Testis (tissue), 3 donors: ENCODE data around the gene EFCAB12. TPM values are rescaled to one million over a fixed set of nuclear protein-coding genes. Genes with fewer than 3 reads are reported as not detected.

Source experiments
- DNase-seq: peaks from one replicate; pipeline ENCODE4 v3.0.0-alpha.2; 2019
- H3K27ac ChIP-seq, 2 donors: fragments of 200-600 bp; sonication (generic); one replicate each; pipeline ENCODE4 v1.5.1; 2019
- H3K27me3 ChIP-seq: fragments of 200-600 bp; sonication (generic); one replicate; pipeline ENCODE4 v1.5.1; 2019
- H3K36me3 ChIP-seq: fragments of 200-600 bp; sonication (generic); one replicate; pipeline ENCODE4 v1.5.1; 2017; ENCODE audit warnings: low read depth; ENCODE audit errors: missing control alignments
- H3K4me1 ChIP-seq: fragments of 200-600 bp; sonication (generic); one replicate; pipeline ENCODE4 v1.5.1; 2019
- H3K4me3 ChIP-seq, 2 donors: fragments of 200-600 bp; sonication (generic); one replicate each; pipeline ENCODE4 v1.5.1; 2017 to 2019
- H3K9me3 ChIP-seq: fragments of 200-600 bp; sonication (generic); one replicate; pipeline ENCODE4 v1.5.1; 2017
- POLR2A ChIP-seq: fragments of 450-650 bp; IDR thresholded peaks from one replicate; pipeline ENCODE4 v1.6.1; 2017; ENCODE audit warnings: antibody characterized with exemption, mild to moderate bottlenecking, moderate library complexity
- WGBS, 2 donors: methylation state at CpG; one replicate each; pipeline ENCODE4 v1.1.5; 2018; 5-methylcytosine and 5-hydroxymethylcytosine counted together
- intact Hi-C: fragments of 100-400 bp; cut with DNase I; formaldehyde crosslinking; loops from one replicate; pipeline ENCODE4 v1.15.1; 2023; ENCODE audit warnings: low total_unique reads
- polyA plus RNA-seq: library from polyadenylated mRNA; stranded (reverse); fragments of 350-450 nt; fragmentation: Illumina TruSeq; extraction: RNeasy Lipid Tissue Mini Kit (QIAGEN cat#74804); gene quantifications from one replicate; pipeline ENCODE4 v1.2.3, GENCODE V29; 2014; ENCODE audit warnings: low read depth, low replicate concordance; ENCODE audit not compliant: insufficient read depth
- small RNA-seq, 2 donors: library from RNA; depleted of rRNA; stranded (forward); fragments of <200 nt; gene quantifications; one replicate each; pipeline ENCODE3, GENCODE V24; 2016
- total RNA-seq, 2 donors: library from RNA; depleted of rRNA; stranded (reverse); fragments of >200 nt; gene quantifications; one replicate each; pipeline ENCODE4 v1.2.3, GENCODE V29; 2016
- TF ChIP-seq, protein P1 (sequence below), 3 experiments: fragments of 450-650 bp in 2 of 3; fragments of 200-600 bp in 1 of 3; sonication (generic) in 1 of 3; IDR thresholded peaks; one replicate each; pipeline ENCODE4 v1.5.1; 2016 to 2019; ENCODE audit warnings: antibody characterized with exemption in 3 of 3, mild to moderate bottlenecking in 2 of 3, moderate library complexity in 1 of 3

The EFCAB12 gene
- total and polyA plus RNA-seq, 3 donors from 2014 or later = 7.3 to 16.0 (median 13.7) TPM

DNA sequence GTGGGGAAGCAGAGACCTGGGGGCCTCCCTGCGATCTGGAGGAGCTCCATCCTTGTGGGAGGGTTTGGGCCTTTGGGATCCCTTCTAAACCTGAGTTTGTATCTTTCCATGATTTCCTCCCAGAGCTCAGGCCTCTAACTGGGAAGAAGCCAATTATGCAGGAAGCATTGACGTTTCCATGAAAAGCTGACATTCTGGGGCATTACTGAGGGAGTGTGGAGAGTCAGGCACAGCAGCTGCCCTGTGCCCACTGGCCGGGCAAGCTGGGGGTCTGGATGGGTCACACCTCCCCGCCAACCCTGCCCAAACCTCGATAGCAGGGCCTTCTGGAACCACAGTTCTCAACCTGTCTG is 74.9 kb downstream of the EFCAB12 start:
- Histone ChIP-seq H3K4me1 (peaks cover 16% of the 10 kb centered on the region), H3K9me3 (no peaks in the 10 kb centered on the region), H3K27me3 (no peaks in the 10 kb centered on the region), H3K4me3 (no peak overlapping the region), H3K36me3 (no peaks in the 10 kb centered on the region), H3K27ac (peak overlapping the region in 1 of 2 donors; percentile 1)
- 68 to 91% methylated on average over 4 to 5 of the region's 5 CpGs for WGBS, 2 donors
- intact Hi-C loops = no loop called here
- TF ChIP-seq, protein P1, sequence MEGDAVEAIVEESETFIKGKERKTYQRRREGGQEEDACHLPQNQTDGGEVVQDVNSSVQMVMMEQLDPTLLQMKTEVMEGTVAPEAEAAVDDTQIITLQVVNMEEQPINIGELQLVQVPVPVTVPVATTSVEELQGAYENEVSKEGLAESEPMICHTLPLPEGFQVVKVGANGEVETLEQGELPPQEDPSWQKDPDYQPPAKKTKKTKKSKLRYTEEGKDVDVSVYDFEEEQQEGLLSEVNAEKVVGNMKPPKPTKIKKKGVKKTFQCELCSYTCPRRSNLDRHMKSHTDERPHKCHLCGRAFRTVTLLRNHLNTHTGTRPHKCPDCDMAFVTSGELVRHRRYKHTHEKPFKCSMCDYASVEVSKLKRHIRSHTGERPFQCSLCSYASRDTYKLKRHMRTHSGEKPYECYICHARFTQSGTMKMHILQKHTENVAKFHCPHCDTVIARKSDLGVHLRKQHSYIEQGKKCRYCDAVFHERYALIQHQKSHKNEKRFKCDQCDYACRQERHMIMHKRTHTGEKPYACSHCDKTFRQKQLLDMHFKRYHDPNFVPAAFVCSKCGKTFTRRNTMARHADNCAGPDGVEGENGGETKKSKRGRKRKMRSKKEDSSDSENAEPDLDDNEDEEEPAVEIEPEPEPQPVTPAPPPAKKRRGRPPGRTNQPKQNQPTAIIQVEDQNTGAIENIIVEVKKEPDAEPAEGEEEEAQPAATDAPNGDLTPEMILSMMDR (IDR thresholded peaks at IDR 0.05) = no peak
- no peak for TF ChIP-seq POLR2A
- DNase-seq = no peak

GRCh38 chr3:129352650-129353588 is 75.5 kb downstream of the EFCAB12 start:
- peak; percentile 49 for DNase-seq
- WGBS, 2 donors = 54 to 59% methylated on average over 9 to 14 of the region's 14 CpGs

GRCh38 chr3:129352045-129352444 is 76.4 kb downstream of the EFCAB12 start:
- no peaks in the 10 kb centered on the region for H3K36me3 ChIP-seq
- DNase-seq = no peak
- intact Hi-C loops = no loop called here
- H3K27ac ChIP-seq = no peak overlapping the region
- WGBS, 2 donors = 92 to 94% methylated on average over 5 to 8 of the region's 8 CpGs
- H3K9me3 ChIP-seq = no peaks in the 10 kb centered on the region
- no peak overlapping the region for H3K4me3 ChIP-seq
- TF ChIP-seq, protein P1 (IDR thresholded peaks at IDR 0.05) = peak in 1 of 3 experiments; percentile 24
- no peak for TF ChIP-seq POLR2A
- H3K27me3 ChIP-seq = no peaks in the 10 kb centered on the region
- H3K4me1 ChIP-seq = peaks cover 19% of the 10 kb centered on the region

More at GRCh38 chr3:129352650-129353588, 75.5 kb downstream of the EFCAB12 start:
- Histone ChIP-seq H3K4me3 (no peak overlapping the region), H3K36me3 (no peaks in the 10 kb centered on the region), H3K27me3 (no peaks in the 10 kb centered on the region), H3K27ac (peak overlapping the region in 1 of 2 donors; percentile 1), H3K9me3 (no peaks in the 10 kb centered on the region), H3K4me1 (peaks cover 16% of the 10 kb centered on the region)
- no peak for TF ChIP-seq POLR2A
- TF ChIP-seq, protein P1 (IDR thresholded peaks at IDR 0.05) = peak in 1 of 3 experiments; percentile 4
- intact Hi-C loops = no loop called here

Small RNA genes lying within 50 kb of the gene (small RNA-seq; reads per million reads assigned to genes)
- 193 to 206 reads per million in 2 donors for gene SNORA7B

Other genes starting within 250 kb of the EFCAB12 start
- 100 to 1,000 TPM; 248 to 291 TPM for gene CNBP, start 244.7 kb downstream of the EFCAB12 start, total RNA-seq
- gene CNBP, start 244.7 kb downstream of the EFCAB12 start, polyA plus RNA-seq = 295 TPM
- 10 to 100 TPM; 94.5 to 98.2 TPM for gene COPG1, start 179.0 kb downstream of the EFCAB12 start, total RNA-seq
- gene COPG1, start 179.0 kb downstream of the EFCAB12 start, polyA plus RNA-seq = 113 TPM
- 10 to 100 TPM; 37.8 to 41.6 TPM for gene HMCES, start 149.8 kb downstream of the EFCAB12 start, total RNA-seq
- gene HMCES, start 149.8 kb downstream of the EFCAB12 start, polyA plus RNA-seq = 81.5 TPM
- gene MBD4, start 11.3 kb upstream of the EFCAB12 start, total RNA-seq = 10 to 100 TPM; 26.0 to 27.6 TPM
- gene MBD4, start 11.3 kb upstream of the EFCAB12 start, polyA plus RNA-seq = 30.3 TPM
- gene IFT122, start 11.6 kb upstream of the EFCAB12 start, total RNA-seq = 100 to 1,000 TPM; 125 to 168 TPM
- 218 TPM for gene IFT122, start 11.6 kb upstream of the EFCAB12 start, polyA plus RNA-seq
- under 1 TPM in 1 of 2 donors, not detected in 1; 0.25 TPM for gene RHO, start 100.0 kb upstream of the EFCAB12 start, total RNA-seq
- not detected for gene RHO, start 100.0 kb upstream of the EFCAB12 start, polyA plus RNA-seq
- 1 to 10 TPM; 4.2 to 4.8 TPM for gene H1-8, start 114.5 kb upstream of the EFCAB12 start, total RNA-seq
- 8.6 TPM for gene H1-8, start 114.5 kb upstream of the EFCAB12 start, polyA plus RNA-seq
- gene PLXND1, start 178.0 kb upstream of the EFCAB12 start, total RNA-seq = 10 to 100 TPM; 50.2 to 87.8 TPM
- gene PLXND1, start 178.0 kb upstream of the EFCAB12 start, polyA plus RNA-seq = 69.2 TPM